Gastroesophageal sphincter (tissue), 4 donors: ENCODE results near the gene SLC47A2. TPM values are rescaled to one million over a fixed set of nuclear protein-coding genes. Genes with fewer than 3 reads are reported as not detected.

Source experiments
- ATAC-seq: fragments of 150-250 bp; one replicate; pipeline ENCODE4 v1.9.1; 2016; ENCODE audit warnings: mild to moderate bottlenecking, moderate library complexity
- H3K27ac ChIP-seq, 4 donors: fragments of 200-600 bp; sonication (generic) in 3 of 4; 1 replicate in 3 of 4; 2 replicates in 1 of 4; pipeline ENCODE4 v1.5.1; 2016 to 2019
- H3K27me3 ChIP-seq: fragments of 200-600 bp; sonication (generic); one replicate; pipeline ENCODE4 v1.5.1; 2019
- H3K36me3 ChIP-seq, 2 donors: fragments of 200-600 bp; sonication (generic); one replicate each; pipeline ENCODE4 v1.5.1; 2019; ENCODE audit warnings: control low read depth in 1 of 2
- H3K4me1 ChIP-seq, 3 donors: fragments of 200-600 bp; sonication (generic); 1 replicate in 2 of 3; 2 replicates in 1 of 3; pipeline ENCODE4 v1.5.1; 2016 to 2019; ENCODE audit warnings: control low read depth in 2 of 3
- H3K4me3 ChIP-seq, 2 donors: fragments of 200-600 bp; sonication (generic); one replicate each; pipeline ENCODE4 v1.5.1; 2019; ENCODE audit warnings: mild to moderate bottlenecking in 1 of 2, moderate library complexity in 1 of 2
- H3K9me3 ChIP-seq, 3 donors: fragments of 200-600 bp; sonication (generic); one replicate each; pipeline ENCODE4 v1.5.1; 2017 to 2019; ENCODE audit warnings: control low read depth in 2 of 3
- EP300 ChIP-seq: sonication (generic); formaldehyde crosslinking; IDR thresholded peaks from one replicate; pipeline ENCODE4 v1.6.1; 2017; ENCODE audit warnings: antibody characterized with exemption, mild to moderate bottlenecking
- POLR2A ChIP-seq, 2 donors: fragments of 450-650 bp; IDR thresholded peaks; one replicate each; pipeline ENCODE4 v1.6.1; 2017; ENCODE audit warnings: antibody characterized with exemption in 2 of 2, mild to moderate bottlenecking in 2 of 2, moderate library complexity in 1 of 2
- POLR2AphosphoS5 ChIP-seq: sonication (generic); formaldehyde crosslinking; IDR thresholded peaks from one replicate; pipeline ENCODE4 v1.6.1; 2017; ENCODE audit warnings: antibody characterized with exemption
- WGBS, 2 donors: methylation state at CpG; one replicate each; pipeline ENCODE4 v1.1.5; 2018; ENCODE audit warnings: low coverage in 1 of 2; 5-methylcytosine and 5-hydroxymethylcytosine counted together
- total RNA-seq, 4 donors: library from RNA; depleted of rRNA; stranded (reverse); fragments of >200 nt; gene quantifications; one replicate each; pipeline ENCODE4 v1.1.0, GENCODE V29; 2016
- TF ChIP-seq, protein P1 (sequence below), 4 experiments: fragments of 200-600 bp in 2 of 4; fragments of 450-650 bp in 2 of 4; sonication (generic) in 1 of 4; IDR thresholded peaks; one replicate each; pipeline ENCODE4 v1.5.1; 2017 to 2019; ENCODE audit warnings: antibody characterized with exemption in 4 of 4, mild to moderate bottlenecking in 2 of 4, moderate library complexity in 2 of 4

SLC47A2 gene
- total RNA-seq, 4 donors from 2014 or later = not detected

GRCh38 chr17:19654342-19654886 is 62.0 kb downstream of the SLC47A2 start:
- no peak for TF ChIP-seq POLR2AphosphoS5
- TF ChIP-seq POLR2A (IDR thresholded peaks at IDR 0.05) = no peak
- TF ChIP-seq, protein P1, sequence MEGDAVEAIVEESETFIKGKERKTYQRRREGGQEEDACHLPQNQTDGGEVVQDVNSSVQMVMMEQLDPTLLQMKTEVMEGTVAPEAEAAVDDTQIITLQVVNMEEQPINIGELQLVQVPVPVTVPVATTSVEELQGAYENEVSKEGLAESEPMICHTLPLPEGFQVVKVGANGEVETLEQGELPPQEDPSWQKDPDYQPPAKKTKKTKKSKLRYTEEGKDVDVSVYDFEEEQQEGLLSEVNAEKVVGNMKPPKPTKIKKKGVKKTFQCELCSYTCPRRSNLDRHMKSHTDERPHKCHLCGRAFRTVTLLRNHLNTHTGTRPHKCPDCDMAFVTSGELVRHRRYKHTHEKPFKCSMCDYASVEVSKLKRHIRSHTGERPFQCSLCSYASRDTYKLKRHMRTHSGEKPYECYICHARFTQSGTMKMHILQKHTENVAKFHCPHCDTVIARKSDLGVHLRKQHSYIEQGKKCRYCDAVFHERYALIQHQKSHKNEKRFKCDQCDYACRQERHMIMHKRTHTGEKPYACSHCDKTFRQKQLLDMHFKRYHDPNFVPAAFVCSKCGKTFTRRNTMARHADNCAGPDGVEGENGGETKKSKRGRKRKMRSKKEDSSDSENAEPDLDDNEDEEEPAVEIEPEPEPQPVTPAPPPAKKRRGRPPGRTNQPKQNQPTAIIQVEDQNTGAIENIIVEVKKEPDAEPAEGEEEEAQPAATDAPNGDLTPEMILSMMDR (IDR thresholded peaks at IDR 0.05) = no peak
- no peak for TF ChIP-seq EP300
- no peaks in the 10 kb centered on the region for H3K27me3 ChIP-seq
- H3K4me3 ChIP-seq = no peak overlapping the region
- peaks cover 0 to 55% (median 12%) of the 10 kb centered on the region in 3 donors for H3K4me1 ChIP-seq
- no peaks in the 10 kb centered on the region for H3K9me3 ChIP-seq
- no CpG with 5 or more reads among the region's 30 CpGs for WGBS, 2 donors
- peaks cover 0 to 63% of the 10 kb centered on the region in 2 donors for H3K36me3 ChIP-seq
- ATAC-seq = no peak
- H3K27ac ChIP-seq = no peak overlapping the region

DNA sequence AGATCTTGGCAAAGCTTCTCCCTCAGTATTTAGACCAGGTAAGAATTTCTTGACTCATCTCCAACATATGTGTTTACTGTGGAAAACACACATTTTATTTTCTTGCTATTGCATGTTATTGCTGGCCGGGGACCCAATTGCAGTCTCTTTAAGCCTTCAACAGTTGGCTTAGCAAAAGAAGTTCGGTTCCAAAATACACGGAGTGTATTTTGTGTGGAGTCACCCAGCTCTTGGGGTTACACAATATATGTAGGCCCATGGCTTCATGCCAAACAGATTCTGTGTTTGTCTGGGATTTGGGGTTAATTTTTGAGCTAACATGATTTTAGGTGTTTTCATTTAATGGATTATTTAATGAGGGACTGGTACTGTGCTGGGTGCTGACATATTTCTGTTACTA is 63.8 kb downstream of the SLC47A2 start:
- H3K4me1 ChIP-seq = peaks cover 0 to 56% (median 13%) of the 10 kb centered on the region in 3 donors
- H3K27me3 ChIP-seq = no peaks in the 10 kb centered on the region
- WGBS, 2 donors = 43 to 63% methylated on average over 3 of the region's 3 CpGs
- peaks cover 0 to 47% of the 10 kb centered on the region in 2 donors for H3K36me3 ChIP-seq
- ATAC-seq = no peak
- no peak overlapping the region for H3K4me3 ChIP-seq
- H3K27ac ChIP-seq = peak overlapping the region in 3 of 4 donors; percentile 40 to 56 (median 41)
- TF ChIP-seq EP300 (no peak), POLR2AphosphoS5 (no peak), POLR2A (IDR thresholded peaks at IDR 0.05) (no peak)
- TF ChIP-seq, protein P1 (IDR thresholded peaks at IDR 0.05) = no peak
- H3K9me3 ChIP-seq = no peaks in the 10 kb centered on the region

- H3K9me3 ChIP-seq = no peaks in the 10 kb centered on the region
- H3K36me3 ChIP-seq = peaks cover 0 to 38% of the 10 kb centered on the region in 2 donors
- peak overlapping the region in 1 of 2 donors; percentile 3 for H3K4me3 ChIP-seq
- 70 to 78% methylated on average over 5 of the region's 5 CpGs for WGBS, 2 donors
- peaks cover 9 to 56% (median 22%) of the 10 kb centered on the region in 3 donors for H3K4me1 ChIP-seq
- no peaks in the 10 kb centered on the region for H3K27me3 ChIP-seq
- TF ChIP-seq, protein P1 (IDR thresholded peaks at IDR 0.05) = no peak
- no peak for TF ChIP-seq POLR2A (IDR thresholded peaks at IDR 0.05)
- TF ChIP-seq EP300 = no peak
- TF ChIP-seq POLR2AphosphoS5 = no peak
- no peak for ATAC-seq
- peak overlapping the region; percentile 7 to 56 (median 40) for H3K27ac ChIP-seq
Observed at GRCh38 chr17:19651451-19652238, 64.7 kb downstream of the SLC47A2 start.

GRCh38 chr17:19650826-19651225 is 65.6 kb downstream of the SLC47A2 start:
- Histone ChIP-seq H3K9me3 (no peaks in the 10 kb centered on the region), H3K4me3 (peak overlapping the region in 1 of 2 donors; percentile 73), H3K4me1 (peaks cover 9 to 61% (median 23%) of the 10 kb centered on the region in 3 donors), H3K27ac (no peak overlapping the region), H3K36me3 (peaks cover 0 to 30% of the 10 kb centered on the region in 2 donors), H3K27me3 (no peaks in the 10 kb centered on the region)
- WGBS, 2 donors = 83% methylated on average over 1 of the region's 1 CpG; no CpG with 5 or more reads in 1 of the 2 donors
- no peak for ATAC-seq
- TF ChIP-seq POLR2A (IDR thresholded peaks at IDR 0.05) (no peak), EP300 (no peak), POLR2AphosphoS5 (no peak)
- TF ChIP-seq, protein P1 (IDR thresholded peaks at IDR 0.05) = no peak

DNA sequence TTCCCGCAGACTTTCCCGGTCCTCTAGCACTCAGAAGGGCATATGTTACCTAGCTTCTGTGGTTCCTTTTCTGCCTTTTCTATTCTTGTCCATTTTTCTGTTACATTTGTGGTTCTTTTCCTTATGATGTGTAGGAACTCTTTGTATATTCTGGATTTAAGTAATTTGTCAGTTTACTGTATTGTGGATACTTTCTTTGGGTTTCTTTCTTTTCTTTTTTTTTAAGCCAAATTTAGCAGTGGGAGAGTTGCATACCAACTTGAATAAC is 67.2 kb downstream of the SLC47A2 start:
- Histone ChIP-seq H3K27me3 (no peaks in the 10 kb centered on the region), H3K4me1 (peaks cover 9 to 67% (median 23%) of the 10 kb centered on the region in 3 donors), H3K4me3 (peak overlapping the region; percentile 68 to 73), H3K9me3 (no peaks in the 10 kb centered on the region), H3K27ac (peak overlapping the region; percentile 95 to 97 (median 96)), H3K36me3 (peaks cover 0 to 13% of the 10 kb centered on the region in 2 donors)
- 0% methylated on average over 2 of the region's 2 CpGs; no CpG with 5 or more reads in 1 of the 2 donors for WGBS, 2 donors
- TF ChIP-seq, protein P1 (IDR thresholded peaks at IDR 0.05) = no peak
- TF ChIP-seq EP300 (no peak), POLR2AphosphoS5 (no peak), POLR2A (IDR thresholded peaks at IDR 0.05) (no peak)
- ATAC-seq = no peak
